OCI-LY7 (cell line): ENCODE measurements around the gene CXCR5. TPM values are rescaled to one million over a fixed set of nuclear protein-coding genes. Genes with fewer than 3 reads are reported as not detected.

Experiments
- BruUV-seq: library from RNA; stranded (reverse); fragments of 400-500 nt; replicated peaks from 2 replicates; lab custom pipeline; 2021; lab: Mats Ljungman, UMichigan
- CTCF ChIA-PET: fragments of 300-600 bp; sonication (Branson Sonifier 250); formaldehyde crosslinking; loops from one replicate; lab custom pipeline; 2022; ENCODE audit warnings: antibody characterized with exemption; ENCODE audit not compliant: unreplicated experiment; lab: Charles Lee
- POLR2A ChIA-PET: fragments of 300-600 bp; sonication (Branson Sonifier 250); formaldehyde crosslinking; loops from one replicate; lab custom pipeline; 2022; ENCODE audit warnings: antibody characterized with exemption; lab: Charles Lee
- DNase-seq: peaks from one replicate; pipeline ENCODE4 v3.0.0-alpha.2; 2015; ENCODE audit warnings: low spot score
- H2AFZ ChIP-seq: fragments of 200-600 bp; sonication (generic), shearing (Covaris generic); 2 replicates; pipeline ENCODE4 v1.6.1; 2014; ENCODE audit warnings: mild to moderate bottlenecking, antibody characterized with exemption, low read length, moderate library complexity
- H3K27ac ChIP-seq: fragments of 200-600 bp; sonication (generic); 2 replicates; pipeline ENCODE4 v1.5.1; 2014; ENCODE audit warnings: mixed run types, low read depth, mild to moderate bottlenecking, moderate library complexity, low read length, inconsistent platforms; ENCODE audit not compliant: poor library complexity, severe bottlenecking
- H3K36me3 ChIP-seq: fragments of 200-600 bp; sonication (generic); 2 replicates; pipeline ENCODE4 v1.6.1; 2014; ENCODE audit warnings: mild to moderate bottlenecking, antibody characterized with exemption, low read length, moderate library complexity, mixed read lengths; ENCODE audit not compliant: insufficient read depth
- H3K4me1 ChIP-seq: fragments of 200-600 bp; sonication (generic); 2 replicates; pipeline ENCODE4 v1.5.1; 2014; ENCODE audit warnings: mild to moderate bottlenecking, low read length; ENCODE audit not compliant: insufficient read depth, poor library complexity, severe bottlenecking
- H3K4me2 ChIP-seq: fragments of 200-600 bp; sonication (generic); 2 replicates; pipeline ENCODE4 v1.6.1; 2014; ENCODE audit warnings: mild to moderate bottlenecking, low read length
- H3K4me3 ChIP-seq: fragments of 200-600 bp; sonication (generic); 2 replicates; pipeline ENCODE4 v1.5.1; 2014; ENCODE audit warnings: mild to moderate bottlenecking, low read depth, low read length; ENCODE audit not compliant: poor library complexity, severe bottlenecking
- H3K79me2 ChIP-seq: fragments of 200-600 bp; sonication (generic); 2 replicates; pipeline ENCODE4 v1.6.1; 2016; ENCODE audit warnings: low read depth, mild to moderate bottlenecking, low read length, moderate library complexity, mixed read lengths; ENCODE audit not compliant: insufficient read depth
- H3K9me2 ChIP-seq: fragments of 200-600 bp; sonication (generic); 2 replicates; pipeline ENCODE4 v1.6.1; 2016; ENCODE audit warnings: mild to moderate bottlenecking, low read length, mixed read lengths; ENCODE audit not compliant: insufficient read depth
- H3K9me3 ChIP-seq: fragments of 200-600 bp; sonication (generic); 2 replicates; pipeline ENCODE4 v1.6.1; 2014; ENCODE audit warnings: mild to moderate bottlenecking, mixed run types, low read length, mixed read lengths
- H4K20me1 ChIP-seq: fragments of 200-600 bp; sonication (generic); 2 replicates; pipeline ENCODE4 v1.6.1; 2014; ENCODE audit warnings: mild to moderate bottlenecking, antibody characterized with exemption, low read length, moderate library complexity, mixed read lengths; ENCODE audit not compliant: insufficient read depth
- CTCF ChIP-seq: fragments of 200-600 bp; sonication (generic); conservative IDR thresholded peaks from 2 replicates; pipeline ENCODE4 v1.5.1; 2014; ENCODE audit warnings: mild to moderate bottlenecking, antibody characterized with exemption, low read length, moderate library complexity, mixed read lengths
- EZH2phosphoT487 ChIP-seq: fragments of 200-600 bp; sonication (generic); IDR thresholded peaks from 2 replicates; pipeline ENCODE4 v1.6.1; 2018; ENCODE audit warnings: low read depth, borderline replicate concordance, mild to moderate bottlenecking, mixed run types, antibody characterized with exemption, low read length, moderate library complexity, mixed read lengths
- intact Hi-C: fragments of 100-400 bp; cut with micrococcal nuclease; formaldehyde crosslinking; loops from one replicate; pipeline ENCODE4 v1.10.0; 2022; ENCODE audit not compliant: unreplicated experiment
- total RNA-seq, 2 experiments: library from RNA; depleted of rRNA in 1 of 2; stranded (reverse); fragments of >200 nt in 1 of 2; shearing (Covaris generic) in 1 of 2; gene quantifications; 2 replicates each; pipeline ENCODE4 v1.2.3, GENCODE V29; 2014 to 2022

Gene CXCR5
- total RNA-seq, 2 experiments from 2014 or later, result 3.3 to 7.3 TPM

- CTCF ChIA-PET, result interaction anchor here (0.6 kb wide), 1 partner anchor 12 kb away, joined by 18 read pairs; no protein-coding TSS in a partner anchor
- BruUV-seq, result no TSS peak
- H3K4me2 ChIP-seq, result peak overlapping the region; percentile 38; the same call in 1 of the 2 replicates
- H2AFZ ChIP-seq, result no peak overlapping the region
- H3K27ac ChIP-seq, result peak overlapping the region; percentile 0
- no peaks in the 10 kb centered on the region for H4K20me1 ChIP-seq
- H3K4me1 ChIP-seq, result peaks cover 88% of the 10 kb centered on the region
- peaks cover 8% of the 10 kb centered on the region; the same call in 1 of the 2 replicates for H3K79me2 ChIP-seq
- no peaks in the 10 kb centered on the region for H3K9me2 ChIP-seq
- intact Hi-C loops, result no loop called here
- no peaks in the 10 kb centered on the region for H3K36me3 ChIP-seq
- POLR2A ChIA-PET, result interaction anchor here (0.6 kb wide), 2 partner anchors 92 to 639 kb away, joined by 3 to 4 read pairs; no protein-coding TSS in a partner anchor
- DNase-seq, result no peak
- H3K9me3 ChIP-seq, result no peaks in the 10 kb centered on the region
- no peak for TF ChIP-seq CTCF
- no peak for TF ChIP-seq EZH2phosphoT487
- no peak overlapping the region for H3K4me3 ChIP-seq
These were observed 33.9 kb downstream of the CXCR5 start for GRCh38 chr11:118917481-118918127.

- ChIA-PET POLR2A (interaction anchor here (0.8 kb wide), 1 partner anchor 144 kb away, joined by 7 read pairs; no protein-coding TSS in a partner anchor), CTCF (no interaction called here)
- H2AFZ ChIP-seq, result no peak overlapping the region
- H3K79me2 ChIP-seq, result peaks cover 10% of the 10 kb centered on the region; the same call in 1 of the 2 replicates
- intact Hi-C loops, result no loop called here
- H3K27ac ChIP-seq, result no peak overlapping the region
- peak overlapping the region; percentile 38 for H3K4me2 ChIP-seq
- BruUV-seq, result no TSS peak
- no peaks in the 10 kb centered on the region for H4K20me1 ChIP-seq
- DNase-seq, result no peak
- H3K4me3 ChIP-seq, result no peak overlapping the region
- H3K9me3 ChIP-seq, result no peaks in the 10 kb centered on the region
- no peaks in the 10 kb centered on the region for H3K36me3 ChIP-seq
- peaks cover 88% of the 10 kb centered on the region for H3K4me1 ChIP-seq
- TF ChIP-seq CTCF, result no peak
- no peak for TF ChIP-seq EZH2phosphoT487
- H3K9me2 ChIP-seq, result no peaks in the 10 kb centered on the region
These were observed 34.5 kb downstream of the CXCR5 start for GRCh38 chr11:118918128-118918685.
